Measurements from ENCODE around the gene LHX8.
"Not testable (repeated sequence)": the region's sequence is repeated elsewhere in the genome, so short reads cannot be mapped to it uniquely, and the experiment has no call there.

DNA sequence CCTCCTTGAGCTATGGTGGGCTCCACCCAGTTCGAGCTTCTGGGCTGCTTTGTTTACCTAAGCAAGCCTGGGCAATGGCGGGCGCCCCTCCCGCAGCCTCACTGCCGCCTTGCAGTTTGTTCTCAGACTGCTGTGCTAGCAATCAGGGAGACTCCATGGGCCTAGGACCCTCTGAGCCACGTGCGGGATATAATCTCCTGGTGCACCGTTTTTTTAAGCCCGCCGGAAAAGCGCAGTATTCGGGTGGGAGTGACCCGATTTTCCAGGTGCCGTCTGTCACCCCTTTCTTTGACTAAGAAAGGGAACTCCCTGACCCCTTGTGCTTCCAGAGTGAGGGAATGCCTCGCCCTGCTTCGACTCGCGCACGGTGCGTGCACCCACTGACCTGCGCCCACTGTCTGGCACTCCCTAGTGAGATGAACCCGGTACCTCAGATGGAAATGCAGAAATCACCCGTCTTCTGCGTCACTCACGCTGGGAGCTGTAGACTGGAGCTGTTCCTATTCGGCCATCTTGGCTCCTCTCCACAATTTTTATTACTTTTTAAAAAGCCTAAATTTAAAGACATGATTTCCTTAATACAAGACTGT, 21.7 kb upstream of the LHX8 start:
- TF ChIP-seq EP300 (IDR thresholded peaks at IDR 0.05), result not testable (repeated sequence)
- TF ChIP-seq, protein P1, sequence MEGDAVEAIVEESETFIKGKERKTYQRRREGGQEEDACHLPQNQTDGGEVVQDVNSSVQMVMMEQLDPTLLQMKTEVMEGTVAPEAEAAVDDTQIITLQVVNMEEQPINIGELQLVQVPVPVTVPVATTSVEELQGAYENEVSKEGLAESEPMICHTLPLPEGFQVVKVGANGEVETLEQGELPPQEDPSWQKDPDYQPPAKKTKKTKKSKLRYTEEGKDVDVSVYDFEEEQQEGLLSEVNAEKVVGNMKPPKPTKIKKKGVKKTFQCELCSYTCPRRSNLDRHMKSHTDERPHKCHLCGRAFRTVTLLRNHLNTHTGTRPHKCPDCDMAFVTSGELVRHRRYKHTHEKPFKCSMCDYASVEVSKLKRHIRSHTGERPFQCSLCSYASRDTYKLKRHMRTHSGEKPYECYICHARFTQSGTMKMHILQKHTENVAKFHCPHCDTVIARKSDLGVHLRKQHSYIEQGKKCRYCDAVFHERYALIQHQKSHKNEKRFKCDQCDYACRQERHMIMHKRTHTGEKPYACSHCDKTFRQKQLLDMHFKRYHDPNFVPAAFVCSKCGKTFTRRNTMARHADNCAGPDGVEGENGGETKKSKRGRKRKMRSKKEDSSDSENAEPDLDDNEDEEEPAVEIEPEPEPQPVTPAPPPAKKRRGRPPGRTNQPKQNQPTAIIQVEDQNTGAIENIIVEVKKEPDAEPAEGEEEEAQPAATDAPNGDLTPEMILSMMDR (IDR thresholded peaks at IDR 0.05), result not testable (repeated sequence)

Data from tibial nerve (tissue), 4 donors.